GM04503 (cell line): Measurements from ENCODE around the gene CFAP221.

Source experiments
- DNase-seq: peaks from one replicate; pipeline ENCODE4 v3.0.0-alpha.2; 2012; ENCODE audit warnings: low read depth

The CFAP221 gene

DNA sequence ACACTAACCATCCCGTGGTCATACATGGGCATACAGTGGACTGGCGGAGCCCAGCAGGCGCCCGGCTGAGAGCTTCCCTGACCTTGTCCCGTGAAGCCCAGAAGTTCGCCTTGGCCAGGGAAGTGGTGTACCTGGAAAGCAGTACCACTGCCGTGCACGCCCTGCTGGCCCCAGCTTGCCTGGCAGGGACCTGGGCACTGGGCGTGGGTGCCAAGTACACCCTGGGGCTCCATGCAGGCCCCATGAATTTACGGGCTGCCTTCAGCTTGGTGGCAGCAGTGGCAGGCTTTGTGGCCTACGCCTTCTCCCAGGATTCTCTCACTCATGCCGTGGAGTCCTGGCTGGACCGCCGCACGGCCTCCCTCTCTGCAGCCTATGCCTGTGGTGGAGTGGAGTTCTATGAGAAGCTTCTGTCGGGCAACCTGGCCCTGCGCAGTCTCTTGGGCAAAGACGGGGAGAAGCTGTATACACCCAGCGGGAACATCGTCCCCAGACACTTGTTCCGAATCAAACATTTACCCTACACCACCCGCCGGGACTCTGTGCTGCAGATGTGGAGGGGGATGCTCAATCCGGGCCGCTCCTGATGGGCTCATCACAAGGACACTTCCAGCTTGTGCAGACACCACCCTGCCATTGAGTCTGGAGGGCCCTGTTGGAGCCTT, 137.1 kb downstream of the CFAP221 start:
- DNase-seq = no peak

DNA sequence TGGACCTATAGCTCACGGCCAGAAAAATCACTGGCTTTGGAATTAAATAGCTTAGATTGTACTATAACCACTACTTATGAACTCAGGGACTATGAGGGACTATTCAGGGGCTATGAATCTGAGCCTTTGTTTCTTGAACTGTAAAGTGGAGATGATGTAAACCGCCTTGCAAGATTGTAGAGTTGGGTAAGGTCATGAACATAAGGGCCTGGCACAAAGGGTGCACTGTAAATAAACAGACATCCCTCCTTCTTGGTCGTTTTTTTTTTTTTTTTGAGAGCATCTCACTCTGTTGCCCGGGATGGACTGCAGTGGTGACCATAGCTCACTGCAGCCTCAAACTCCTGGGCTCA, 137.6 kb downstream of the CFAP221 start:
- no peak for DNase-seq

DNA sequence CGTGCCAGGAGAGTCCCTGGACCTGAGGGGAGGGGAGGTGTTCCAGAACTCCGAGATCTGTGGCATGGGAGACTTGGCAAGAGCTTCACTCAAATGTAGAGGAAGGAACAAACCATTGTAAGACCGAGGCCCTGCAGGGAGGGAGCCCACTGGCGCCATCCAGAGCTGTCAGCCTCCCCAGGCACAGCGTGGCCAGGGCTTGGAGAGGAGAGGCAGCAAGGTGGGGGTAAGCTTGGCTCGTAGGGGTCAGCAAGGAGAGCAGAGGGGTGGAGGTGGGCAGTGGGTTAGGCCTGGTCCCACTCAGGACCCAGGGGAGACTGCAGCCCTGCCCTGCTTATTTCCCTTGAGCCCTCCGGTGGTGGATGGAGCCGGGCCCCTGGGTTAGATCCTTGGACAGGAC, 138.3 kb downstream of the CFAP221 start:
- DNase-seq = no peak

DNA sequence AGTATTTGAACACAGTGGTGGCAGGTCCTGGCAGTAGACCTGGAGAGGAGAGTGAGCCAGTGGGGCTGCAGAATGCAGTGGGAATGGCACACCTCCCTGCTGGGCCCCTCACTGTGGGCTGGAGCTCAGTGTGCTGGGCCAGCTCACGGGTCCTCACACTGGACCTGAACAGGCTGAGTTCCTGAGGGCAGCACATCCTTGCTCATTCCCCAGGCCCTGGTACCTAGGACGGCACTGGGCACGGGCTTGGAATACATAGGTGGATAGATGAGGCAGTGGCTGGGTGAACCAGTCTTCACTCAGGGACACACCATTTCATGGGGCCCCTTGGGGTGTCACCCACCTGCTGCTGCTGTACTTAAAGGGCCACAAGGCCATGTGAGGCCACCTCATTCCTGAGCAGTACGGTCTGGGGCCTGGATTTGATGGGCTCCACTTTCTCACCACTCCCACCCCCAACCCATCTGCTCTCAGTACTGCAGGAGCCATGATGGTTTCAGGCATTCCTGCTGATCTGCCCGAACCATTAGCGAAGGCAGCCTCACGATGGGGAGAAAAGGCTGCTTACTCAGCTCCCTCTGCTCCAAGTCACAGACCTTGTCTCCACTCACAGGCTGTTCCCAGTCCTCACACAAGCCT, 138.9 kb downstream of the CFAP221 start:
- no peak for DNase-seq

DNA sequence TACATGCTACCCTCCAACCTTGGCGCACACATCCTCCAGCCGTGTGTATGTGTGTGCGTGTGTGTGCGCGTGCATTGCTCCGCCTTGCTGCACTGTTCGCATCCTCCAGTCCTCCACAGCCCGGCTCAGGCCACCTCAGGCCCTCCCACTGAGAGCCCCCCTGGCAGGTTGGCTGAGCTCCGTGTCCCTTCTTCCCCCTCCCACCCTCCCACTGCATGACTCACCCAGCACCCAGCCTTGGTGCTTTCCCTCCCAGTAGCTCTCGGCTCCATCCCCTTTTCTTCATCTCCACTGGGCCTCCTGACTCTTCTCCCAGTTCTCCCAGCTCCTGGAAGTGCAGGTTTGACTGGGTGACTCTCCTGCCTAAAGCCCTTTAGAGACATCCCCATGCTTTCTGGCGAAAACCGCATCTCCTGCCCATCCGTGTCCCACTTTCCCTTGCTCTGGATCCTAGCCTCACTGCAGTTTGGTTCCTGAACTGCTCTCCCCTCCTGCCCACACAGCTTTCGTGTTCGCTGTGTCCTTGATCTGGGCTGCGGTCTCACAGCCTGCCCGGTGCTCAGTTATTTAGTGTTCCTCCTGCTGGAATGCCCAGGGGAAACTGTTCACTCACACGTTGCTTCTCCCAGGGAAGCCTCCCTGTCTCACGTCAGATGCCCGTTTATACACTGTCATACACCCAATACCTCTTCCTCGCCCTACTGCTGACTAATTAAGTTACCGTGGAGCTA, 139.6 kb downstream of the CFAP221 start:
- DNase-seq = no peak

DNA sequence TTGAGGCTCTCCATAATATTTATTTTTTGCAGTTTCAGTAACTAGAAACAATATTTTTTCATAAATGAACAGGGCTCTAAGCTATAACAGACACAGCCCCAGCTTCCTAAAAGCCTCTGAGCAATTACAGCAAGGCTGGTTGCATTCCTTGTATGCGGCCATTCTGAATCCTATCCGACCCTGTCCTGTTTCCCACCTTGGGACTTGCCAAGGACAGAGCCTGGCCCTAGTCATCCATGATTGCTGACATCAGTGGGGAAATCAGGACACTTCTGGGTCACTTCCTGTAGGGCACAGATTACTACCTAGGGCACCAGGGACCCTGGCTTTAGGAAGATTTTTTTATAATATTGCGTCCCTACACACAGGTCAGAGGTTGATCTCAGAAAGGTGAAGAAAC, 140.3 kb downstream of the CFAP221 start:
- no peak for DNase-seq

DNA sequence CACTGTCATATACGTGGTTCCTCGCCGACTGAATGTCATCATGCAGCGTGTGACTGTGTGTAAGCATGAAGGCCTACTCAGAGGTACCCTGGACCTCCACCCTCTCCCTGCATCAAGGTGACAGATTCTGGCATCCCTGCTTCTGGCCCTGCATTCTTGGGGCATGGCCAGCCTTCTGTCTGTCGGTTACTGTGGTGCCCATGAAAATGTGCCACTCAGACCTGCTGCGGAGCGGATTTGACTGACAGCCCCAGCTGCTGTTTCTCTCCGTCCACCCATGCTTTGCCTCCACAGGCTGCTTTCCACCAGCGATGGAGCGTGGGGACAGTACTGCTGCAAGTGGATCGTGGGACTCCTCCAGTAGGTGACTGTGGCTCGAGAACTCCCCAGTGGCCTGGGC, 144.4 kb downstream of the CFAP221 start:
- DNase-seq = no peak

DNA sequence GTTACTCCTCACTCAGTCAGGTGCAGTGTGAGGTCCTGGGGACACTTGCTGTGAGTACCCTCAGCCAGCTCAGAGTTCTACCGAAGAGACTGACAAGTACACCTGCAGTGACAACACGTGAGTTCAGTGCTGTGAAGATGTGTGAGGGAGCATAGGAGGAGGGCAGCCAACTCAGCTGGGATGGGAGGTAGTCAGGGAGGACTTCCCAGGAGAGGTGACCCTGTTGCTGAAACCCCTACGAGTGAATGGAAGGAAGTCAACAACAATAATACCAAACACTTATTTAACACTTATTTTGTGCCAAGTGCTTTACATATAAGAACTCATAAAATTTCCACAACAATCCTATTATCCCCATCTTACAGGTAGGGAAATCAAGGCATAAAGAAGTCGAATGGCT, 145.0 kb downstream of the CFAP221 start:
- DNase-seq = no peak

DNA sequence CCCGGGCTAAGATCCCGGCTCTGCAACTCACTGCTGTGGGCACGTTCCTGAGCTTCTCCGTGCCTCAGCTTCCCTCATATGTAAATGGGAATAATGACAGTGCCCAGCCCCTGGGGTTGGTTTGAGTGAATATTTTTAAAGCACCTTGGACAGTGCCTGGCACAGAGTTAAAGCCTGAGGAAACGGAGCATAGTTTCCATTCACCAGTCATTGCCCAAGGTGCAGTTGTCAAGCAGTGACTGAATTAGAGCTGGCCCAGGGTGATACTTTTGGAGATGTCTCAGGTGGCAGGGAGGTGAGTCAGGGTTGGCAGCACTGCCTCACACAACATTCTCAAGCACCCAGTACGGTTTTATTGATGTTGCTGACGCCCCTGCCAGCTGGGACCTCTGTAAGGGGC, 146.9 kb downstream of the CFAP221 start:
- DNase-seq = no peak

DNA sequence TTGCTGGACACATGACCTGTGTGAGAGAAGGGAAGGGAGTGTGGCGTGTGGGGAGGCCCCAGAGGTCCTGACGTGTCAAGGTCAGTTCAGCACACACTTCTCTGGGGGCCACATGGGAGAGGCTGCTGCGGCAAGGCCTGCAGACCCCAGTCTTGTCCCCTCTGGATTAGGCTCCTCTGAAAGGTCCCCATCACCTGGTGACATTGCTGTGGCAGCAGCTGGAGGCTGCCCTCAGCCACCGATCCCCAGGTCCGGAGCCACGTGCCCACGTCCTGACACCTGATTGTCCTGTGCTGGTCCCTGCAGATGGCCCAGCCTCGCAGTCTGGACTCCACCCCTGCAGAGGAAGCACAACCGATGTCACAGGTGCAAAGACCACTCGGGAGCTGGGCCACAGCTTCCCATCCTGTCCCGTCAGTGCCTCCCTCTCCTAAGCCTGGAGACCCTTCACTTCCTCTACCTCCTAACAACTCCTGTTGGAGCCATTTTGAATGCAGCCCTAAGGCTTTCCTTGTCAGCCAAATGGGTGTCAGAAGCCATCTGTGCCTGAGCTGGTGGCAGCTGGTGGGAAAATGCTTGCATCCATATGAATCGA, 147.5 kb downstream of the CFAP221 start:
- no peak for DNase-seq

DNA sequence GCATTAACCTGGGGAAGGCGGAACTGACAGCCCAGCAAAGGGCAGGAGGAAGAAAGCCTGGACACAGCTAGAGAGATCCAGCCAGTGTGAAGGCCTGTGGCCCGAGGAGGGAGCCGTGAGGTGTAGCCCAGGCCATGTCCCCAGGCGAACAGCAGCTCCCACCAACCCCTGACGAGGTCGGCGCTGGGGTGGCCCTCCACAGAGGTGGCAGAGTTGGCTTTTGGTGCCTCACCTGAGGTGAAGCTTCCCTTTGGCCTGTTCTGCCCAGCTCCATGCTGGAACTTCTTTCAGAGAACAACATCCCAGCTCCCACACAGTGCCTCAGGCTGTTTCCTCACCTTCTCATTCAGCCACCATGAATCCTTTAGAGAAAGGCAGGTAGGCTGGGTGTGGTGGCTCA, 148.1 kb downstream of the CFAP221 start:
- no peak for DNase-seq

DNA sequence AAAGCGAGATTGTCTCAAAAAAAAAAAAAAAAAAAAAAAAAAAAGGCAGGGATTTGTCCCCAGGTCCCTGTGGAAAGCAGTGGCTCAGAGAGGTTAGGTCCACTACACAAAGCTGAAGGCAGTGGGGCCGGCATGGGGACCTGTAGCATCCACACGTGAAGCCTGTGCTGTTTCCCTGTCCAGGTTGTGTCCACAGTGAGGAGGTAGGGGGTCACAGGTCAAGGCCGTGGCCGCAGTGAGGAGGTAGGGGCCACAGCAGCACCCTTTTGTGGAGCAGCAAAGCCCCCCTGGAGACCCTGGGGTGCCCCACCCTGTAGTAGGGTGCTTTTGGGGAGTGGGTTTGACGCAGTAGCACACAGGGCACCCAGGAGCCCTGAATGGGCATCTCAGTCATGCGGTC, 148.7 kb downstream of the CFAP221 start:
- no peak for DNase-seq

DNA sequence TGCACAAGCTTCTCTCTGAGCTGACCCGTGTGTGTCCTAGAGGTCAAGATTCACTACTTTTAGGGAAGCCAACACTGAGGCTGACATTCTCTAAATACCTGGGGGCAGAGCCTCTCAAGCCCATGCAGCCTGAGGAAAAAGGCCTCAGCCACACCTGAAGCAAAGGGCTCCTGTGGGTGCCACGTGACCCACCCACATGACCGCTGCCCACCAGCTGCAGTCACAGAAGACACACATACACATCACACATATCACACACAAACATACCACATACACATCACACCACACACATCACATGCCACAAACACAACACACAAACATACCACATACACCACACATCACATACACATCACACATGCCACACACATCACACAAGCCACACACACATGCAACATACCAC, 149.3 kb downstream of the CFAP221 start:
- DNase-seq = no peak

DNA sequence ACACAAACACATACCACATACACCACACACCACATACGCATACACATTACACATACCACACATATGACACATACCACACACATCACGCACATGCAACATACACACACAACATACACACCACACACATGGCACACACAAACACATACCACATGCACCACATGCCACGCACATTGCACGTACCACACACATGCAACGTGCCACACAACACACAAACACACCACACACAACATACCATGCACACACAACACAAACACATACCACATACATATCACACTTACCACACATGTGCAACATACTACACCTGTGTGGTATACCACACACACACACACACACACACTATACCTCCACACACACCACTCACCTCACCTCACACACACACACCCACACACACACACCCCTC, 149.7 kb downstream of the CFAP221 start:
- no peak for DNase-seq

DNA sequence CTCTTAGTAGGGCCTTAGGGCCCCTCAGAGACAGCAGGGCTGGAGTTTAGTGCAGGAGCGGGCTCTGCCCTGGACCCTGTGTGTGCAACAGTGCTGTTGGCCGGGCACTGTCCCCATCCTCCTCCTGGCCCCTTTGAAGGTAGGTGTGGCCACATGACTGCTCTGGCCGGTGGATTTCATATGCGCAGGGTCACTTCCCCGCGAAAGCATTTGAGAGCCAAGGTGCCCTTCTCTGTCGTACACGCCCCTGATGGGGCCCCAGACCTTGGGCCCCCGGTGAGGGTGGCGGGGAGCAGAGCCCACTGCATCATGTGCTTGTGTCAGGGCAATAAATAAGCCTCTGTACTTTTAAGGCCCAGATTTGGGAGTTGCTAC, 150.2 kb downstream of the CFAP221 start:
- DNase-seq = no peak

DNA sequence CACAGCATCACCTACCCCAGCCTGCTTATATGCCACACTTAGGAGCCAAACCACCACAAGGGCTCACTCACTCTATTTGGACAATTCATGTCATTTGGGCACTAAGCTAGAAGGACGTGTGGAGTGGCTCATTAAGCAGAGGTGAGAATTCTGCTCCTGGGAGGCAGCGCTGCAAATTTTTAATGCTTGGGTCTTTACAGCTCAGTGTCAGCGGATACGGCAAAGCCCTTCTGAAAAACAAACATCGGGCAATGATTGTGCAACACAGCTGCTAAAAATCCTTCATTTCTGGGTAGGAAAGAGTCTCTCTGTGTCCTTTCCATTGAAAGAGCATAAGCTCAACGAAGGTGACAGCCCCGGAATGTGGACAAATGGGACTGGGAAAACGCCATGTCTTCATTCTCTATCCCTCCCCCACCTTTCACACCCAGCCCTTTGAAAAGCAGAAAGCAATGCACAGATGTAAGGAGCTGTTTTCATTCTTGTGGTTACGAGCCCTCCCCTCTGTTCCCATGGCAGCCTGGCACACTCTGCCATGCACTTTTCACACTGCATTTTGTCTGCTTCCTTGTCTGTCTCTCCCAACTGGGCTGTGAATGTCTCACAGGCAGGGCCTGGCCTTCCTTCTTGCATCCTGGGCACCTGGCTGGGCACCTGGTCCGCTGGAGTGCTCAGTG, 150.7 kb downstream of the CFAP221 start:
- DNase-seq = peak; percentile 53

DNA sequence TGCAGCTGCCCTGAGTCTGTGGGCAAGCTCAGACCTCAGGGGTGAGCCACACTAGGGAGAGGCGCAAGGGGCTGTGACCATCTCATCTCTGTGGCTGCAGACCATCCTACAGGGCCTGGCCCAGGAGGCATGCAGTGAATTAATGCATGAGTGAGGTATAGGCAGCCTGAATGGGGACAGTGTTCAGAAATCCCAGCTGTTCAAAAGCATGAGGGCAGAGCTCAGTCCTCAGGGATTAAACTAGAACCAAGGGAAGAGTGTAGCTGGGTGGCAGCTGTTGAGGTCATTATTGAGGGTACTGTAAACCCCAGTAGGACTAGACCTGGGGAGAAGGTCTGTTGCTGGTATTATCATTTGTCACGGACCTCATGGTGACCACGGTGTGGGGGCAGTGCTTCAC, 151.8 kb downstream of the CFAP221 start:
- no peak for DNase-seq

DNA sequence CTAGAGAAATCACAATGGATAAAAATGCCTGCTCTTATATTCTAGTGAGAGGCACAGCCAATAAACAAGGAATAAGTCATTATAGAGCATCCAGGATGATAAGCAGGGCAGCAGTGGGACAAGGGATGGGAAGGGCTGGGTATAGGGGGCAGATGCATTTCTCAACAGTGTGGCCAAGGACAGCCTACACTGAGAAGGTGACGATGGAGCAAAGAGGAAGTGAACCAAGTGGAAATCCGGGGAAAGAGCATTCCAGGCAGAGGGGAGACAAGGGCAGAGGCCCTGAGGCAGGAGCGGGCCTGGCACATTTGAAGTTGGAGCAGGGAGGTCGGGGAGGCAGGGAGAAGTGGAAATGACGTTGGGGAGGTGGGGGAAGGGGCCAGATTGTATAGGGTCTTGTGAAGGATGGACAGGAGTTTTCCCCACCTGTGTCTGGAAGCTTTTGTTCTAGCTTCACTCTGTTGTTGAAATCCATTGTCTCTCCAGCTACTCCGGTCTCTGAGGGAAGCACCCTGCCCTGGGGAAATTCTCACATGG, 152.3 kb downstream of the CFAP221 start:
- no peak for DNase-seq

DNA sequence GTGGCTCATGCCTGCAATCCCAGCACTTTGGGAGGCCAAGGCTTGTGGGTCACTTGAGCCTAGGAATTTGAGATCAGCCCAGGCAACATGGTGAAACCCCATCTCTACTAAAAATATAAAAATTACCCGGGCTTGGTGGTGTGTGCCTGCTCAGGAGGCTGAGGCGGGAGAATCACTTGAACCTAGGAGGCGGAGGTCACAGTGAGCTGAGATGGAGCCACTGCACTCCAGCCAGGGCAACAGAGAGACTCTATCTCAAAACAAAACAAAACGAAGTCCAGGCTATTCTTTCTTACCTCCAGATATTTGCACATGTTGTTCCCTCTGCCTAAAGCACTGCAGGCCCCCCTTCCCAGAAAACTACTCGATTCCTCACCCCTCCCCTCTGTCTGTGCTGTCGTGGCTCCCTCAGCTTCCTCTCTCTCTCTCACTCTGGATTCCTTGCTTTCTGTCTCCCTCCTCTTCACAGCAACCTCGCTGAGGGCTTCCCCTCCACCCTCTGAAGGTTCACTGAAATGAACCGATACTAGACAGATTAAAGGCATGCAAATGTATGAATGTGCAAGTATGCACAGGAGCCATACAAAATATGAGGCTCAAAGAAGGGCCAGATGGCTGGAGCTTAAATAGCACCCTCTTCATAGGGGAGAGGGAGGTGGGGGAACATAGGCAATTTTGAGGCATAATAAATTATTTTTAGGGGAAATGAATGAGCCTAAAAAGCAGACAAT, 153.2 kb downstream of the CFAP221 start:
- DNase-seq = no peak

DNA sequence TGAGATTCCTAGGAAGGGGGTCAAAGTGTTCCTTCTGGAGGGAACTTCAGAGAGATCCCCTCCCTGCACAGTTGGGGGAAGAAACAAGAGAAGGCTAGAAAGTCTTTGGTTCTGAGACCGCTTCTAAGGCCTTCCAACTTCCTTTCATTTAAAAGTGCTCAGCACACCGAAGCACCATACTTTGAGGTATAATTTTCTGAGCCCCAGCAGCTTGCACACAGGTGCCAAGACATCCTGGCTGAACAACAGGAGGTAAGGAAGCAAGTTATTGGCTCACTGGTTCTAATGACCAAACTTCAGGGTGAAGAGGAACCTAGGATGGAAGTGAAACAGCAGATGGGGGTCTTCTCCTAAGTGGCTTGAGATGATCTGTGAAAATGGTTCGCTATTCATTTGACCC, 154.0 kb downstream of the CFAP221 start:
- no peak for DNase-seq

DNA sequence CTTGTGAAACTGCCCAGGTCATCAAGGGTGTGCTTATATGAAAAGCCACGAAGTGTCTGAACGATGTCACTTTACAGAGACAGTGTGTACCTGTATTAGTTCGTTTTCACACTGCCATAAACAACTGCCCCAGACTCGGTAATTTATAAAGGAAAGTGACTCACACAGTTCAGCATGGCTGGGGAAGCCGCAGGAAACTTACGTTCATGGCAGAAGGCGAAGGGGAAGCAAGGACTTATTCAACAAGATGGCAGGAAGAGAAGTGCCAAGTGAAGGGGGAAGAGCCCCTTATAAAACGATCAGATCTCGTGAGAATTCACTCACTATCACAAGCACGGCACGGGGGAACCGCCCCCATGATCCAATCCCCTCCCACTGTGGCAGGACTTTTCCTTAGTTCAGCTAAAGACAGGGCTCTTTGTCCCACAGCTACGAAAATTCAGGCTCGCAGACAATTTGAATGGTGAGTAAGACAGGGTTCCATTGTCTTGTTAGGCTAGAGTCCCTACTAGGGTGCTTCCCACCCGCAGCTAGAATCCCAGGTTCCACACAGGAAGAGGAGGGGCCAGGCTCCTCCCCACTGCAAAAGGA, 154.9 kb downstream of the CFAP221 start:
- no peak for DNase-seq
